A549 treated with AZD9567 at 1 μM for 4 hours (cell line): ENCODE results near the gene SBF2. TPM values are rescaled to one million over a fixed set of nuclear protein-coding genes. Genes with fewer than 3 reads are reported as not detected.

Experiments used
- total RNA-seq: library from RNA; stranded (reverse); fragments of 200-300 nt; extraction: Qiagen RNA extraction; gene quantifications from 5 replicates; pipeline ENCODE4 v1.2.3, GENCODE V29; 2022; ENCODE audit not compliant: insufficient read depth

Gene SBF2
- 10.2 to 18.4 TPM (median 13.7 TPM) in 5 replicates for total RNA-seq

GRCh38 chr11:10293423-10294289 is at the start of gene SBF2:
TSS of gene SBF2 (minus strand) at chr11:10294219. CDS start at chr11:10294069, 150 bp downstream.

GRCh38 chr11:10304495-10305261 is 10.7 kb upstream of the SBF2 start, which contains the start of gene ADM:
TSS of gene ADM (plus strand) at chr11:10305073. CDS start at chr11:10305701, 628 bp downstream.

Other genes starting within 250 kb of the SBF2 start
- 80.7 to 118 TPM (median 102 TPM) in 5 replicates for gene ADM, start 10.9 kb upstream of the SBF2 start, total RNA-seq
- 5.3 to 7.0 TPM (median 6.3 TPM) in 5 replicates for gene AMPD3, start 161.0 kb upstream of the SBF2 start, total RNA-seq
- 18.9 to 29.0 TPM (median 26.9 TPM) in 5 replicates for gene RNF141, start 247.0 kb upstream of the SBF2 start, total RNA-seq